HUES64 (cell line): ENCODE data around the gene TESMIN. TPM values are rescaled to one million over a fixed set of nuclear protein-coding genes. Genes with fewer than 3 reads are reported as not detected.
A peak's percentile ranks its signal among the peaks of the same experiment; 100 is the strongest.

Experiments
- H3K27ac ChIP-seq: 2 replicates; pipeline ENCODE4 v1.7.0; 2013; ENCODE audit warnings: low read depth, low read length, inconsistent platforms
- H3K27me3 ChIP-seq: 2 replicates; pipeline ENCODE4 v1.6.1; 2013; ENCODE audit warnings: mild to moderate bottlenecking, low read length; ENCODE audit not compliant: insufficient read depth
- H3K36me3 ChIP-seq: 2 replicates; pipeline ENCODE4 v1.6.1; 2013; ENCODE audit warnings: mild to moderate bottlenecking, low read length; ENCODE audit not compliant: insufficient read depth
- H3K4me1 ChIP-seq: 2 replicates; pipeline ENCODE4 v1.6.1; 2013; ENCODE audit warnings: mild to moderate bottlenecking, low read length, moderate library complexity; ENCODE audit not compliant: insufficient read depth
- H3K4me3 ChIP-seq: 2 replicates; pipeline ENCODE4 v1.5.1; 2013; ENCODE audit warnings: mild to moderate bottlenecking, low read length, moderate library complexity
- H3K9ac ChIP-seq: 2 replicates; pipeline ENCODE4 v1.6.1; 2013; ENCODE audit warnings: mild to moderate bottlenecking, low read depth, low read length
- H3K9me3 ChIP-seq: 2 replicates; pipeline ENCODE4 v1.6.1; 2013; ENCODE audit warnings: low read depth, low read length; ENCODE audit not compliant: insufficient read depth
- WGBS: fragments of 150-250, 120-280 bp; methylation state at CpG from one replicate; pipeline ENCODE4 v1.1.7; 2013; ENCODE audit warnings: missing lambda C conversion rate; 5-methylcytosine and 5-hydroxymethylcytosine counted together
- polyA plus RNA-seq, 2 experiments: library from polyadenylated mRNA; stranded (reverse); fragments of 50-300 nt; gene quantifications; one replicate each; pipeline ENCODE4 v1.2.3, GENCODE V29; 2013

TESMIN gene
- polyA plus RNA-seq (2013, experiment 1 of 2): 21.3 TPM
- 25.0 TPM for polyA plus RNA-seq (2013, experiment 2 of 2)

GRCh38 chr11:68751331-68751856, at the start of gene TESMIN:
TSS of gene TESMIN (minus strand) at chr11:68751520. CDS start at chr11:68750660, 860 bp downstream.
- WGBS: 3% methylated on average over 42 of the region's 42 CpGs
- peak within 1 kb of the TSS; percentile 60 for H3K4me3 ChIP-seq
- peak within 1 kb of the TSS; percentile 79 for H3K27ac ChIP-seq
- peaks cover 28% of the 10 kb centered on the region for H3K4me1 ChIP-seq
- H3K27me3 ChIP-seq: no peaks in the 10 kb centered on the region
- peak within 1 kb of the TSS; percentile 90 for H3K9ac ChIP-seq
- H3K9me3 ChIP-seq: no peaks in the 10 kb centered on the region
- H3K36me3 ChIP-seq: peaks cover 9% of the 10 kb centered on the region

GRCh38 chr11:68798221-68798813, 47.0 kb upstream of the TESMIN start:
- Histone ChIP-seq H3K4me3 (no peak overlapping the region), H3K4me1 (no peaks in the 10 kb centered on the region), H3K9ac (peak overlapping the region; percentile 18; the same call in 1 of the 2 replicates), H3K9me3 (no peaks in the 10 kb centered on the region), H3K27ac (no peak overlapping the region), H3K36me3 (peaks cover 2% of the 10 kb centered on the region; the same call in 1 of the 2 replicates), H3K27me3 (no peaks in the 10 kb centered on the region)
- 76% methylated on average over 23 of the region's 23 CpGs for WGBS

GRCh38 chr11:68796801-68797200, 45.5 kb upstream of the TESMIN start:
- Histone ChIP-seq H3K9ac (no peak overlapping the region), H3K27me3 (no peaks in the 10 kb centered on the region), H3K9me3 (no peaks in the 10 kb centered on the region), H3K4me3 (no peak overlapping the region), H3K36me3 (peaks cover under 1% of the 10 kb centered on the region; the same call in 1 of the 2 replicates), H3K27ac (no peak overlapping the region), H3K4me1 (no peaks in the 10 kb centered on the region)
- 93% methylated on average over 19 of the region's 19 CpGs for WGBS

- Histone ChIP-seq H3K9me3 (no peaks in the 10 kb centered on the region), H3K36me3 (no peaks in the 10 kb centered on the region; the same call in 1 of the 2 replicates), H3K27me3 (no peaks in the 10 kb centered on the region), H3K27ac (no peak overlapping the region), H3K9ac (no peak overlapping the region), H3K4me3 (no peak overlapping the region), H3K4me1 (no peaks in the 10 kb centered on the region)
- WGBS: 96% methylated on average over 18 of the region's 18 CpGs
Observed at GRCh38 chr11:68792400-68792966, 41.2 kb upstream of the TESMIN start.

- H3K27me3 ChIP-seq: no peaks in the 10 kb centered on the region
- H3K9me3 ChIP-seq: no peaks in the 10 kb centered on the region
- no peaks in the 10 kb centered on the region; the same call in 1 of the 2 replicates for H3K4me1 ChIP-seq
- H3K4me3 ChIP-seq: no peak overlapping the region
- no peak overlapping the region for H3K9ac ChIP-seq
- H3K27ac ChIP-seq: no peak overlapping the region
- 0 out of 2 replicates have a peak, but pooled peaks cover 4% of the 10 kb centered on the region for H3K36me3 ChIP-seq
- 95% methylated on average over 16 of the region's 16 CpGs for WGBS
Observed at GRCh38 chr11:68784653-68785052, 33.3 kb upstream of the TESMIN start.

GRCh38 chr11:68783216-68783821, 32.0 kb upstream of the TESMIN start:
- 91% methylated on average over 16 of the region's 16 CpGs for WGBS
- Histone ChIP-seq H3K36me3 (0 out of 2 replicates have a peak, but pooled peaks cover 4% of the 10 kb centered on the region), H3K9me3 (no peaks in the 10 kb centered on the region), H3K9ac (no peak overlapping the region), H3K4me3 (no peak overlapping the region), H3K27ac (no peak overlapping the region), H3K4me1 (no peaks in the 10 kb centered on the region; the same call in 1 of the 2 replicates), H3K27me3 (no peaks in the 10 kb centered on the region)

- H3K4me3 ChIP-seq: no peak overlapping the region
- no peak overlapping the region for H3K27ac ChIP-seq
- H3K27me3 ChIP-seq: no peaks in the 10 kb centered on the region
- 96% methylated on average over 26 of the region's 26 CpGs for WGBS
- no peak overlapping the region for H3K9ac ChIP-seq
- H3K4me1 ChIP-seq: no peaks in the 10 kb centered on the region; the same call in 1 of the 2 replicates
- H3K9me3 ChIP-seq: no peaks in the 10 kb centered on the region
- H3K36me3 ChIP-seq: 0 out of 2 replicates have a peak, but pooled peaks cover 4% of the 10 kb centered on the region
Observed at GRCh38 chr11:68782711-68783110, 31.4 kb upstream of the TESMIN start.

- Histone ChIP-seq H3K36me3 (0 out of 2 replicates have a peak, but pooled peaks cover 4% of the 10 kb centered on the region), H3K4me3 (no peak overlapping the region), H3K4me1 (no peaks in the 10 kb centered on the region; the same call in 1 of the 2 replicates), H3K9me3 (no peaks in the 10 kb centered on the region), H3K9ac (no peak overlapping the region), H3K27me3 (no peaks in the 10 kb centered on the region), H3K27ac (no peak overlapping the region)
- 77% methylated on average over 4 of the region's 4 CpGs for WGBS
Observed at GRCh38 chr11:68780829-68781228, 29.5 kb upstream of the TESMIN start.

- WGBS: 93% methylated on average over 7 of the region's 7 CpGs
- H3K36me3 ChIP-seq: peaks cover 18% of the 10 kb centered on the region; the same call in 1 of the 2 replicates
Observed at GRCh38 chr11:68778205-68778604, 26.9 kb upstream of the TESMIN start.

GRCh38 chr11:68776442-68777235, 25.3 kb upstream of the TESMIN start:
- Histone ChIP-seq H3K4me1 (no peaks in the 10 kb centered on the region; the same call in 1 of the 2 replicates), H3K4me3 (no peak overlapping the region), H3K27ac (no peak overlapping the region), H3K9ac (no peak overlapping the region), H3K9me3 (no peaks in the 10 kb centered on the region), H3K27me3 (no peaks in the 10 kb centered on the region), H3K36me3 (peaks cover 19% of the 10 kb centered on the region; the same call in 1 of the 2 replicates)
- WGBS: 92% methylated on average over 20 of the region's 20 CpGs

More at GRCh38 chr11:68778205-68778604, 26.9 kb upstream of the TESMIN start:
- H3K27ac ChIP-seq: no peak overlapping the region
- no peak overlapping the region for H3K9ac ChIP-seq
- H3K4me3 ChIP-seq: no peak overlapping the region
- H3K4me1 ChIP-seq: no peaks in the 10 kb centered on the region; the same call in 1 of the 2 replicates
- H3K27me3 ChIP-seq: no peaks in the 10 kb centered on the region
- H3K9me3 ChIP-seq: no peaks in the 10 kb centered on the region
